WTC11 (cell line): ENCODE results near the gene VIPR2. TPM values are rescaled to one million over a fixed set of nuclear protein-coding genes. Genes with fewer than 3 reads are reported as not detected.
"Not testable (repeated sequence)": the region's sequence is repeated elsewhere in the genome, so short reads cannot be mapped to it uniquely, and the experiment has no call there.

Source experiments
- ATAC-seq: fragments of 200-7000 bp; cut with Tn5 transposase; 2 replicates; pipeline ENCODE4 v1.10.0; 2021; ENCODE audit warnings: mild to moderate bottlenecking, moderate library complexity
- CTCF ChIA-PET: fragments of 300-600 bp; sonication (Branson Sonifier 250); formaldehyde crosslinking; loops from one replicate; lab custom pipeline; 2021; ENCODE audit warnings: antibody characterized with exemption; lab: Charles Lee
- POLR2A ChIA-PET: fragments of 350-600 bp; sonication (Branson Sonifier 250); formaldehyde crosslinking; loops from one replicate; lab custom pipeline; 2021; ENCODE audit warnings: antibody characterized with exemption; lab: Charles Lee
- DNase-seq: peaks from one replicate; pipeline ENCODE4 v3.0.0; 2021; ENCODE audit warnings: low spot score
- H3K27ac Mint-ChIP-seq: 2 replicates; pipeline ENCODE4 v1.8.0; 2021; ENCODE audit warnings: mixed read lengths
- H3K27me3 Mint-ChIP-seq: 2 replicates; pipeline ENCODE4 v1.8.0; 2021; ENCODE audit warnings: low read depth, mild to moderate bottlenecking, moderate library complexity, mixed read lengths
- H3K36me3 Mint-ChIP-seq: 2 replicates; pipeline ENCODE4 v1.8.0; 2021; ENCODE audit warnings: mixed read lengths
- H3K4me1 Mint-ChIP-seq: 2 replicates; pipeline ENCODE4 v1.8.0; 2022; ENCODE audit warnings: mixed read lengths
- H3K4me3 Mint-ChIP-seq: 2 replicates; pipeline ENCODE4 v1.8.0; 2021; ENCODE audit warnings: mild to moderate bottlenecking, moderate library complexity, mixed read lengths
- H3K9me3 Mint-ChIP-seq: 2 replicates; pipeline ENCODE4 v1.8.0; 2021; ENCODE audit warnings: mixed read lengths
- AFF4 ChIP-seq: sonication (generic); formaldehyde crosslinking; IDR thresholded peaks from 2 replicates; pipeline ENCODE4 v1.8.1; 2023; ENCODE audit warnings: mild to moderate bottlenecking, missing genetic modification reagents, borderline replicate concordance
- ARID4B ChIP-seq: sonication (generic); formaldehyde crosslinking; IDR thresholded peaks from 2 replicates; pipeline ENCODE4 v1.8.0; 2023; ENCODE audit warnings: missing genetic modification reagents, mild to moderate bottlenecking, borderline replicate concordance
- CREB1 ChIP-seq: sonication (generic); formaldehyde crosslinking; IDR thresholded peaks from 2 replicates; pipeline ENCODE4 v1.8.0; 2023; ENCODE audit warnings: mild to moderate bottlenecking, missing genetic modification reagents
- FOXJ3 ChIP-seq: sonication (generic); formaldehyde crosslinking; IDR thresholded peaks from 2 replicates; pipeline ENCODE4 v1.9.0; 2021; ENCODE audit warnings: missing genetic modification reagents, mild to moderate bottlenecking, borderline replicate concordance
- HMGA2 ChIP-seq: fragments of 250-450 bp; sonication (Bioruptor Pico); IDR thresholded peaks from 2 replicates; pipeline ENCODE4 v1.4.0; 2021; ENCODE audit warnings: mild to moderate bottlenecking, moderate library complexity
- IRF2 ChIP-seq: sonication (generic); formaldehyde crosslinking; IDR thresholded peaks from 2 replicates; pipeline ENCODE4 v1.8.0; 2022; ENCODE audit warnings: low read depth, missing genetic modification reagents, borderline replicate concordance
- MXD4 ChIP-seq: fragments of 250-450 bp; sonication (Bioruptor Pico); IDR thresholded peaks from 2 replicates; pipeline ENCODE4 v1.8.0; 2021; ENCODE audit warnings: mild to moderate bottlenecking, moderate library complexity, borderline replicate concordance
- ZNF281 ChIP-seq: sonication (generic); formaldehyde crosslinking; IDR thresholded peaks from 2 replicates; pipeline ENCODE4 v1.8.0; 2023; ENCODE audit warnings: mild to moderate bottlenecking, missing genetic modification reagents
- total RNA-seq: library from RNA; stranded (reverse); gene quantifications from 3 replicates; pipeline ENCODE4 v1.2.3, GENCODE V29; 2021

VIPR2 gene
- total RNA-seq, 1 experiment from 2014 or later: 7.5 TPM

- TF ChIP-seq AFF4 (CRISPR knock-in tag) (no peak), HMGA2 (no peak), IRF2 (CRISPR knock-in tag) (no peak), CREB1 (CRISPR knock-in tag) (no peak), FOXJ3 (CRISPR knock-in tag) (no peak)
- TF ChIP-seq, all 79 proteins: peak for 0
Observed at GRCh38 chr7:159102681-159103381, 41.8 kb downstream of the VIPR2 start (continued).

GRCh38 chr7:159101661-159102091 is 43.0 kb downstream of the VIPR2 start:
- Mint-ChIP-seq H3K4me1 (peaks cover 11% of the 10 kb centered on the region), H3K36me3 (peaks cover 28% of the 10 kb centered on the region), H3K9me3 (peaks cover 15% of the 10 kb centered on the region)
- H3K27ac Mint-ChIP-seq, ATAC-seq, POLR2A ChIA-PET, H3K4me3 Mint-ChIP-seq, H3K27me3 Mint-ChIP-seq, DNase-seq, CTCF ChIA-PET: not testable (repeated sequence)

- Mint-ChIP-seq H3K36me3 (peaks cover 28% of the 10 kb centered on the region), H3K9me3 (peaks cover 15% of the 10 kb centered on the region)
- POLR2A ChIA-PET, CTCF ChIA-PET, H3K27me3 Mint-ChIP-seq, H3K4me1 Mint-ChIP-seq, DNase-seq, ATAC-seq, H3K27ac Mint-ChIP-seq, H3K4me3 Mint-ChIP-seq: not testable (repeated sequence)
Observed at GRCh38 chr7:159101083-159101395, 43.6 kb downstream of the VIPR2 start.

GRCh38 chr7:159100281-159101082 is 44.2 kb downstream of the VIPR2 start:
- POLR2A ChIA-PET, H3K4me1 Mint-ChIP-seq, ATAC-seq, H3K27ac Mint-ChIP-seq, DNase-seq, H3K4me3 Mint-ChIP-seq, H3K27me3 Mint-ChIP-seq, CTCF ChIA-PET: not testable (repeated sequence)
- peaks cover 28% of the 10 kb centered on the region for H3K36me3 Mint-ChIP-seq
- peaks cover 15% of the 10 kb centered on the region for H3K9me3 Mint-ChIP-seq

- H3K4me3 Mint-ChIP-seq: no peak overlapping the region
- ATAC-seq (no peak), DNase-seq (no peak)
- H3K36me3 Mint-ChIP-seq: peaks cover 28% of the 10 kb centered on the region
- CTCF ChIA-PET: no interaction called here
- H3K27ac Mint-ChIP-seq: no peak overlapping the region
- no peaks in the 10 kb centered on the region; the same call in 1 of the 2 replicates for H3K27me3 Mint-ChIP-seq
- no peaks in the 10 kb centered on the region for H3K4me1 Mint-ChIP-seq
- POLR2A ChIA-PET: no interaction called here
- peaks cover 15% of the 10 kb centered on the region for H3K9me3 Mint-ChIP-seq
- no peak for TF ChIP-seq AFF4 (CRISPR knock-in tag)
- TF ChIP-seq MXD4: no peak
- TF ChIP-seq ARID4B: no peak
- no peak for TF ChIP-seq ZNF281 (CRISPR knock-in tag)
Observed at GRCh38 chr7:159099711-159100231, 44.9 kb downstream of the VIPR2 start.
